ENCODE results near the gene MRPS5.

Gene MRPS5

DNA sequence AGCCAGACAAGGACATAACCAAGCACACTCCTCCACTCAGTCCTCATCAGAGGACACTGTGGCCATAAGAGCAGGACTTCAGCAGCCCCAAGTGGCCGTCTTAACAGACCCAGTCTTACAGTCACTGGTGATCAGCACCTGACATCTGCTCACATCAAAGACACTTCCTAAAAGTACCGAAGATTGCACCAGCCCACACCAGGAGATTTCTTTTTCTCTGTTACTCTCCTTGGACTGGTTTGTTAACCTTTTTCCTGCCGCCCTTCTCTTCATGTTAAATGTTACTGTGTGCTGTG is 44.1 kb downstream of the MRPS5 start:
- no peak overlapping the region for H3K4me3 ChIP-seq (ENCODE audit: low read depth, low read length)
- DNase-seq (ENCODE audit: low read depth): no peak

GRCh38 chr2:95076705-95077529 is 44.7 kb downstream of the MRPS5 start:
- TF ChIP-seq CTCF (IDR thresholded peaks at IDR 0.05; ENCODE audit: low read depth, low read length, missing control alignments): peak; percentile 86
- H3K4me3 ChIP-seq (ENCODE audit: low read depth, low read length): peak overlapping the region; percentile 48
- no peak for DNase-seq (ENCODE audit: low read depth)

More for the DNA sequence above, 44.1 kb downstream of the MRPS5 start:
- no peak for TF ChIP-seq CTCF (IDR thresholded peaks at IDR 0.05; ENCODE audit: low read depth, low read length, missing control alignments)

DNA sequence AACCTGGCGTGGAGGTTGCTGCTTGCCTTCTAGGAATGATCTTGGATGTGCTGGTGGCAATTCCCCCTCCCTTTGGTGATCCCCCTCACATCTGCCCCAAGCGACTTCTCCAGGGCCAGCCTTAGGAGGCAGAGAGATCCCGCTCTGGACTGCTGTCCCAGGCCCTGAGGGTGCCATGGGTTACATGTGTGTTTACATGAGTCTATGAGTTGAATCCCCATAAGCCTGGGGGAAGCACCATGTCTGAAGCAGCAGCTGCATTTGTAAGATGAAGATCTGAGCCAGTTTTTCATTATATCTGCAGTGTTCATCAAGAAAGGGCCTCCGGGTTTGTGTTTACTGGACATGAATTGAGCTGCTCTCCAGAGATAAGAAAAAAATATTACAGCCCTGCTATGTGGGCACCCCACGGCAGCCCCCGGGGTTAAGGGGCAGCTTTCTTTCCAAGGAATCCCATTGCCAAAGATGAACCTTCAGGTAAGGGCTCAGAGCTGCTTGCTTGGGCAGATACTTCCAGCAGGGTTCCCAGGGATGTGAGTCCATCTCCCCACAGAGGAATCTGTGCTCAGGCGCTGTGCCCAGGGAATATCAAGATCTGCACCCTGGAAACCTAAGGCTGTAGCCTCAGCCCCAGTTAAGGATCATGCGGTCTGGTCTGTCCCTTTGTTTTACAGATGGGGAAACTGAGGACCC is 46.0 kb downstream of the MRPS5 start:
- H3K4me3 ChIP-seq (ENCODE audit: low read depth, low read length): no peak overlapping the region
- DNase-seq (ENCODE audit: low read depth): no peak
- TF ChIP-seq CTCF (IDR thresholded peaks at IDR 0.05; ENCODE audit: low read depth, low read length, missing control alignments): no peak

DNA sequence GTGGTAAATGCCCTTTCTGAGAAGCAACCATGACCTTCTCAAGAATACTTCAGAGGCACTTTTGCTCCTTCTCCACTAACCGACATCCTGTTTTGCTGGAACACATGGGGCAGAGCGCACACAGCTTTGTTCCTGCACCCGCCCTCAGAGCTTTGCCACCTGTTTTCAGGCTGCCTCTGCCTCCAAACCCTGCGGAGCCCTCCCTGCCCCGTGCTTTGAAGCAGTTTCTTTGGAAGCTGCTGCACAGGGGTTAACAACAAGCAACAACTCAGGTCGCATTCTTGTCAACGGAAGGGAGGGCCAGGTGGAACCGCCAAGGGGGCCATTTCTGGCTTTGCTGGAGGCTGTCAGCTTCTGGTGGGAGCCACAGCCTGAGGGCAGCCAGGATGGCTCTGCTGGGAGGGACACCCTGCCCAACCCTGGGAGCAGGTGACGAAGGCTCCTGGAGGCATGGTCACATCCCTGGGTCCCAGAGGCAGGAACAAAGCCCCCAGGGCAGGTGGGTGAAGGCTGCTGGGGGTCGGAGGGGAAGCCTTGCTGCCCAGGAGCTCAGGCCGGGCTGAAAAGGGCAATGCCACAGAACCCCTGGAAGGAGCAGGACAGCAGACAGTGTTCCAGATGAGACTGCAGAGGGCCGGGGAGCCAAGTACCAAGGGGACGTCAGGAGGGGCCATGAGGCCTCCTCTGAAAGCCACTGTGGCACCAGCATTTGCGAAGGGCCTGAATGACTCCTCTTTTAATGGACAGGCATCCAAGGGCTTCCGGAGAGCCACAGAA is 46.8 kb downstream of the MRPS5 start:
- TF ChIP-seq CTCF (IDR thresholded peaks at IDR 0.05; ENCODE audit: low read depth, low read length, missing control alignments): no peak
- H3K4me3 ChIP-seq (ENCODE audit: low read depth, low read length): no peak overlapping the region
- DNase-seq (ENCODE audit: low read depth): no peak

GRCh38 chr2:95073856-95074662 is 47.5 kb downstream of the MRPS5 start:
- H3K4me3 ChIP-seq (ENCODE audit: low read depth, low read length): no peak overlapping the region
- DNase-seq (ENCODE audit: low read depth): no peak
- TF ChIP-seq CTCF (IDR thresholded peaks at IDR 0.05; ENCODE audit: low read depth, low read length, missing control alignments): no peak

- no peak for DNase-seq (ENCODE audit: low read depth)
- no peak overlapping the region for H3K4me3 ChIP-seq (ENCODE audit: low read depth, low read length)
- no peak for TF ChIP-seq CTCF (IDR thresholded peaks at IDR 0.05; ENCODE audit: low read depth, low read length, missing control alignments)
Measured at GRCh38 chr2:95072424-95072823, 49.2 kb downstream of the MRPS5 start.

Data from GM12864 (cell line).